ENCODE measurements around the gene NDC80.

NDC80 gene

DNA sequence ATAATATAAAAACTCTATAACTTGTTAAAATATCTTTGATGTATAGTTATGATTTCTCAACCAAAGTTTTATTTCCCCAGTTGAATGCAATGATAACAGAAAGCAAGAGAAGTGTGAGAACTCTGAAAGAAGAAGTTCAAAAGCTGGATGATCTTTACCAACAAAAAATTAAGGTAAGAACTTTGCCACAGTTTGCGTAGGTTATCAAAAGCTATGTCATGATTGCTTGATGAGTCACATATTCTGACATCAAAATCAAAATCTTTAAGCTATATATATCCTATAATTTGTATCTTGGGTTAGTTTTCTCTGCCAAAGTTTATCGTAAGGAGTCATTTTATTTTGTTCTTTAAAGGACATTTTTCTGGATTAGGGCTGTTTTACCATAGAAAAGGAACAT is 35.0 kb downstream of the NDC80 start:
- Histone ChIP-seq H3K27ac (replicated peaks) (no peak overlapping the region), H3K4me3 (replicated peaks; ENCODE audit: insufficient read depth, low read length) (no peak overlapping the region), H3K27me3 (ENCODE audit: insufficient read depth, poor library complexity, severe bottlenecking) (no peaks in the 10 kb centered on the region)
- DNase-seq (ENCODE audit: low read depth in 1 of 2, low spot score in 1 of 2), result no peak
- TF ChIP-seq REST (IDR thresholded peaks at IDR 0.05; ENCODE audit: insufficient replicate concordance, low read depth) (no peak), CTCF (IDR thresholded peaks at IDR 0.05; ENCODE audit: insufficient read depth, low read length) (no peak), GABPA (IDR thresholded peaks at IDR 0.05; ENCODE audit: low read depth) (no peak), POLR2AphosphoS5 (IDR thresholded peaks at IDR 0.05; ENCODE audit: low read depth) (no peak), SPI1 (IDR thresholded peaks at IDR 0.05; ENCODE audit: borderline replicate concordance, low read depth) (no peak)

- DNase-seq (ENCODE audit: low read depth in 1 of 2, low spot score in 1 of 2), result no peak
- Histone ChIP-seq H3K27me3 (ENCODE audit: insufficient read depth, poor library complexity, severe bottlenecking) (no peaks in the 10 kb centered on the region), H3K27ac (replicated peaks) (no peak overlapping the region), H3K4me3 (replicated peaks; ENCODE audit: insufficient read depth, low read length) (no peak overlapping the region)
- TF ChIP-seq SPI1 (IDR thresholded peaks at IDR 0.05; ENCODE audit: borderline replicate concordance, low read depth) (no peak), REST (IDR thresholded peaks at IDR 0.05; ENCODE audit: insufficient replicate concordance, low read depth) (no peak), POLR2AphosphoS5 (IDR thresholded peaks at IDR 0.05; ENCODE audit: low read depth) (no peak), CTCF (IDR thresholded peaks at IDR 0.05; ENCODE audit: insufficient read depth, low read length) (no peak), GABPA (IDR thresholded peaks at IDR 0.05; ENCODE audit: low read depth) (no peak)
Observed at GRCh38 chr18:2609604-2610003, 38.2 kb downstream of the NDC80 start.

- DNase-seq (ENCODE audit: low read depth in 1 of 2, low spot score in 1 of 2), result peak in 1 of 2 experiments; percentile 72
- TF ChIP-seq REST (IDR thresholded peaks at IDR 0.05; ENCODE audit: insufficient replicate concordance, low read depth), result no peak
- no peak for TF ChIP-seq GABPA (IDR thresholded peaks at IDR 0.05; ENCODE audit: low read depth)
- TF ChIP-seq POLR2AphosphoS5 (IDR thresholded peaks at IDR 0.05; ENCODE audit: low read depth), result no peak
- no peak for TF ChIP-seq CTCF (IDR thresholded peaks at IDR 0.05; ENCODE audit: insufficient read depth, low read length)
- TF ChIP-seq SPI1 (IDR thresholded peaks at IDR 0.05; ENCODE audit: borderline replicate concordance, low read depth), result peak; percentile 51; the same call in 1 of the 2 replicates
- Histone ChIP-seq H3K4me3 (replicated peaks; ENCODE audit: insufficient read depth, low read length) (no peak overlapping the region), H3K27ac (replicated peaks) (no peak overlapping the region; the same call in 1 of the 2 replicates), H3K27me3 (ENCODE audit: insufficient read depth, poor library complexity, severe bottlenecking) (no peaks in the 10 kb centered on the region)
Observed at GRCh38 chr18:2610549-2610948, 39.2 kb downstream of the NDC80 start.
